Measurements from ENCODE around the gene PPCDC. TPM values are rescaled to one million over a fixed set of nuclear protein-coding genes. Genes with fewer than 3 reads are reported as not detected.

The PPCDC gene
- 5.5 TPM for total RNA-seq (ENCODE audit: insufficient read depth, low replicate concordance)

- DNase-seq (ENCODE audit: low spot score), result peak; percentile 99
Observed at GRCh38 chr15:75023181-75023871, at the start of gene PPCDC. Gene PPCDC, plus strand, starts transcription at chr15:75023590. Its CDS starts 4,729 bp downstream, at chr15:75028319.

DNA sequence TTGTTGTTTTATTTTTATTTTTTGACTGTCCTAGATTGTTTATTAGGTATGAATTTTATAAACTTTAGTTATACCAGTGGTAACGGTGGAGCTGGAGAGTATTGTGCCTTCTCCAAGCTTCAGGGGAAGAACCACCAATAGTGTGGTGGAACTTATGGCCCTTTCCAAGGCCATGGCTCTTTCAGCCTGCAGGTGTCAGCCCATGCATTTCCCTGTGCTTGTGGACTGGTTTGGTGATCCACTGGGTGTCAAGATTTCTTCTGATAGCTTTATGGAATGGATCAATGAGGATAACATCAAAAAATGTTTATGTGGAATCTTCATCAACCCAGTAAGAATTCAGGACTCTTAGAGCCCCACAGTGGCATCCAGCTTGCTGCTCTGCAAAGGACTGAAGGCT is 47.2 kb upstream of the PPCDC start:
- no peak for DNase-seq (ENCODE audit: low spot score)

- no peak for DNase-seq (ENCODE audit: low spot score)
Observed at GRCh38 chr15:74977599-74977998, 45.8 kb upstream of the PPCDC start.

DNA sequence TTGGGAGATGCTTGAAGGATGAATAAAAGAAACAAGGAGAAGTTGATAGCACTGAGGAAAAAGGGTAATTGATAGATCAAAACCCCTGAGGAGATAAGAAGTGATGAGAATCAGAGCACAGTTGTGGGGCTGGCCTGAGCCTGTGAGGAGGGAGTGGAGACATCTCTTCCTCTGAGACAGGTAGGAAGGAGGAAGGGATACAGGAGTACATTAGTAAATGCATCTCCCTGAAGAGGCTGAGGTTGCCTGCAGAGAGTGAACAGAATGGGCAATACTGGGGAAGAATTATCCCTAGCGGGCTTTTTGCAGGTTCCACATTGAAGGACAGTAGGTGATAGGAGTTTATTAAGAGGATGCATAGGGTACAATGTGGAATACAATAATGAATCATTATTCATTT is 45.3 kb upstream of the PPCDC start:
- no peak for DNase-seq (ENCODE audit: low spot score)

- no peak for DNase-seq (ENCODE audit: low spot score)
Observed at GRCh38 chr15:74978503-74978902, 44.9 kb upstream of the PPCDC start.

DNA sequence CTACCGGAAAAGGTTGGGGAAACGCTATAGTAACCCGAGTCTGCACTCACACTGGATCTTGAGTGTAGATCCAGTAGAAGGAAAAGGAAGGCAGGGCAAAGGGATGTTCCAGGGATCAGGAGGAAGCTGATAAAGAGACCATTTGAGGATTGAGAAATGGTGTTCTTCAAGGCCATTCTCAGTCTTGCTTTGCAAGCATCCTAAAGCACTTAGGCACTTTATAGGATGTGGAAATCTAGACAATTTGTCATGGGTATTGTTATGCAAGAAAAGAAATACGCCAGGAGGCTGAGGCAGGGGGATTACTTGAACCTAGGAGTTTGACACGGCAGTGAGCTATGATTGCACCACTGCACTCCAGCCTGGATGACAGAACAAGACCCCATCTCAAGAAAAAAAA is 41.2 kb upstream of the PPCDC start:
- no peak for DNase-seq (ENCODE audit: low spot score)

DNA sequence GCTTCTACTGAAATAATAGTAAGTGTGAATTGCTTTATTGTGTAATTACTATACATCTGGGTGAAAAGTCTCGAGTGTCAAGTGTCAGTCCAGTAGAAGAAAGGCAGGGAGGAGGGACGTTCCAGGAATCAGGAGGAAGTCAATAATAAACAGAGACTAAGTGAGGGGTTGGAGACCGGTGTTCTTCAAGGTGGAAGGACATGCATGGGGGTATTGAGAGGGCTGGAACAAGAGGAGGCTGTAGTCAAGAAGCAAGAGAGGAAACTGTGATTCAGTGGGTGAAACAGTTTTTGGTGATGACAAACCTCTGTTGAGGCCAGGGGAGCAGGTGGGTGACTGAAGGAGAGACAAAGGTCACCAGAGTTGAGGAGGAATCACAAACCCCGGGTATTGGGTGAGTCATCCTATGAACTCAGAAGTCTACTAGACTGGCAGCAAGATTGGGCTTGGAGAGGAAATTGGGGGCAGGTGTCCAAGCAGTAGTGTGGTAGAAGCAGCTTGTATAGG is 39.6 kb upstream of the PPCDC start:
- DNase-seq (ENCODE audit: low spot score), result no peak

GRCh38 chr15:74988007-74988800 is 35.2 kb upstream of the PPCDC start:
- DNase-seq (ENCODE audit: low spot score), result peak; percentile 14

DNA sequence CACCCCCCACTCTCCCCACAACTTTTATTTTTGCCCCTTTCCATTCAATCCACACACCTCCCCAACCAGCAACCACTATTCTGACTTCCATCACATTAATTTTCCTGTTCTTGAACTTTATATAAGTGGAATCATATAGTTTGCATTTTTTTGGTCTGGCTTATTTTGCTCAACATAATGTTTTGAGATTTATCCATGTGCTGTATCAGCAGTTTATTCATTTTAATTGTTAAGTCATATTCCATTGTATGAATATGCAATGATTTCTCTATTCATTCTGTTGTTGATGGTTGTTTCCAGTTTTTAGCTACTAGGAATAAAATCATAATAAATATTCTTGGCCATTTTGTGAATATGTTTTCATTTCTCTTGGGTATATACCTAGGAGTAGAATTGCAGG is 33.9 kb upstream of the PPCDC start:
- no peak for DNase-seq (ENCODE audit: low spot score)

- no peak for DNase-seq (ENCODE audit: low spot score)
Observed at GRCh38 chr15:74992619-74993018, 30.8 kb upstream of the PPCDC start.

DNA sequence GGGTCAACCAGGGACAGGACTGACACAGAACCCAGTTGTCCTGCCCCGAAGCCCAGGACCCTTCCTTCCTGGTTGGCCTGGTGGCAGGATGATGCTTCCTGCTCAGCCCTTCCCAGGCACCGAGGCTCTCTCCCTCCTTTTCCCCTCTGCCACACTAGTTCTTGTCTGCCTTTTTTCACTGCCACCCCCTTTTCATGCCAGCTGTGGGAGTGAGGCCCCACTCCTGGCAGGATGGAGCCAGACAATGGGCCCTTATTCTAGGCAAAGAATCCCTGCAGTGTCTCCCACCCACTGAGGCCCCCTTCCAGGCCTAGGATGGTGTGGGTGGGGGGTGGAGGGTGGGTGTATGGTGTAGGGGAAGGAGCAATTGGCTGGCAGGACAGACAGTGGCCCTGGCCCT is 29.2 kb upstream of the PPCDC start:
- no peak for DNase-seq (ENCODE audit: low spot score)

GRCh38 chr15:74994685-74995084 is 28.7 kb upstream of the PPCDC start:
- DNase-seq (ENCODE audit: low spot score), result no peak

DNA sequence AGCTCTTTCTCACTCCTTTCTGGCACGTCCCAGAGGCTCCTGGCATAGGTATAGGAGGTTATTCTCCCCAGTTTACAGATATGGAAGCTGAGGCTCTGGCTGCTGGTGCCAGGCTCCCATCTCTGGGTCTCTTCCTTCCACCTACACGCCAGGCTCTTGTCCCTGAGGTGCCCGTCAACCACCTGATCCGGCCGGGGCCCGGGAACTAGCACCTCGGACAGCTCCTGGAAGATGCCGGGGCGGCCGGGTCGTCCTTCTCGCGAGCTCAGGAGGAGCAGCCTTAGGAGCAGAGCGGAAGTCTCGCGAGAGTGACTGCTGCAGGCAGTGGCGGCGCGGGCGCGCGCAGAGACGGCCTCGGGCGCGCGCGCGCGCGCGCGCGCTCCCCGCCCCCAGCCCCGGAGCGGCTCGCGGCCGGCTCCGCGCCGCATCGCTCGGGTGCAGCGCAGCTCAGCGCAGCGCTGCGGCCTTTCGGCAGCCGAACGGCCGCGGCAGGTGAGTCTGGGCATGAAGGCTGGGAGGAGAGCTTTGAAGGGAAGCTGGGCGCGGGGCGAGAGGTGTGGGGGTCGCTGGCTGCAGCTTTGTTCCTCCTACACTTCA is 28.1 kb upstream of the PPCDC start, which contains the start of gene SCAMP5:
Gene SCAMP5, plus strand, starts transcription at position 382 of the 597 bp plus-strand sequence. CDS start 16,277 bp downstream, outside the sequence.
- peak; percentile 93 for DNase-seq (ENCODE audit: low spot score)

DNA sequence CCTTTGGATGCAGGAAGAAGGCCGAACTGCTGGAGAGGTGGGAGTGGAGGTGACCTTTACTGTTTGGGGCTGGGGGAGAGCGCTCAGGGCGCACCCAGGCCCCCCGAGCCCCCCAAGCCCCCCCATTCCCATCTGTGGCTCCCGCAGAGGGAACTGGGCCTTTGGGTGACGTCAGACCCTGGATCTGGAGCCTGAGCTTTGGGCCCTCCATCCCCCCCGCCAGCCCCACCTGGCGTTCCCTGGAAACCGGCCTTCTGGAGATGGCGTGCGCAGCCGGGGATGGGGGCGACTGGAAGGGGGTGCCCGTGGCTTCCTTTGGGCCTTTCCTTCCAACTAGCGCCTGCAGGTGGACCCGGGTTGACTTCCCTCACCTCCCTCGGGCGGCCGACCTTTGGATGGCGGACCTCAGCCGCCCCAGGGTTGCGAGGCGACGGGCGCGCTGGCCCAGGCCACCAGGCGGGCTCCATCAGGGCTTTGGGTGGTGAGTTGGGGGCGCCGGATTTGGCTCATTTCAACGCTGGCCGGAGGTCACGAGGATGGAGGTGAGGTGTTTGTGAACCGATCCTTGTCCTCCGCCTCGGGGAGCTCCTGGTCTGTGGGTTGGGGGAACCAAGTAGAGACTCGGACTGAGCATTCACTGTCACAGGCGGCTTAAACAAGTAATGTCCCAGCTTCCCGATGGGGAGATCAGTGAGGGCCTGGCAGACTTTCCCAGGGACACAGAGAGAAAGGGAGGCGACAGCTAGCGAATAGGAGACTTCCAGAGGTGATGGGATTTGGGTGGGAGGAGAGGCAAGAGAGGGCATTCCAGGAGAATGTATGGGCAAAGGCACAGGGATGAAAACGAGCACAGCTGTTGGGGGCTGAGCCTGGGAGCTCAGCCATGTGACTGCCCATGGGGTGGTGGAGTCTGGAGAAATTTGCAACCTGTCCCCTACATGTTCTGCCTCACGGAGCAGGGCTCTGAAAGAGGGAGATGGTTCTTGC is 27.3 kb upstream of the PPCDC start:
- no peak for DNase-seq (ENCODE audit: low spot score)

GRCh38 chr15:74997141-74997540 is 26.2 kb upstream of the PPCDC start:
- DNase-seq (ENCODE audit: low spot score), result no peak

DNA sequence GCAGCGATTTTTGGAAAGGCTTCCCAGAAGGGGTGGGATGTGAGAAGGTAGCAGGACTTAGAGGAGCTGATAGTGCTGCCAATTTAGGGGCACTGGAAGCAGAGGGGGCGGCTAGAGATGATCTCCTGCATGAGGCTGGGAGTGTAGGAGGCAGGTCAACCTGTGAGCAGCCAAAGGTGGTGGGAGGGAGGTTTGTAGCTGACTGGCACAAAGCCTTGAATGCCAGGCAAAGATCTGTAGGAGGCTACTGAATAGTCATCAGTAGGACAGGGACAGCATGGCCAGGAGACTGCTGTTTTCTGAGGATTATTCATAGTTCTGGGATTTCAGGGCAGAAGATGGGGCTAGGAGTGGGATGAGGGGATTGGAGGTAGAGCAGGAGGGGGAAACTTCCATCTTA is 25.8 kb upstream of the PPCDC start:
- DNase-seq (ENCODE audit: low spot score), result no peak

- no peak for DNase-seq (ENCODE audit: low spot score)
Observed at GRCh38 chr15:75001310-75001709, 22.1 kb upstream of the PPCDC start.

DNA sequence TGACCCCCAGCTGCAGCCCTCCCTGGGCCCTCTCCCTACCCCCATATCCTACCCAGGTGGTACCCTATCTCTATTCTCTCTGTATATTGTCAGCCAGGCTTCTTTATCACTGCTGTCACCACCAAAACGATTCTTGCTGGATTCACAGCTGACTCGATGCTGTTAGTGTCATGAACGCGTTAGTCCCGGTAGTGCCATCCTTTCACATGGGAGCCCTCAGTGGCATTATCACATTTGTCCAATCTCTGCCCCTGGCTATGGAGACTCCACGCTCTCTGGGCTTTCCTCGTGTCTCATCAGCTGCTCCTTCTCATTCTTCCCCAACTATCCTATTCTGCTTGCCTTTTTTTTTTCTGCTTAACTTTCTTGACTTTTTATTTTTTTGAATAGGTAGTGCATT is 21.0 kb upstream of the PPCDC start:
- no peak for DNase-seq (ENCODE audit: low spot score)

- no peak for DNase-seq (ENCODE audit: low spot score)
Observed at GRCh38 chr15:75007216-75007615, 16.2 kb upstream of the PPCDC start.

- no peak for DNase-seq (ENCODE audit: low spot score)
Observed at GRCh38 chr15:75008221-75008625, 15.2 kb upstream of the PPCDC start.

Measured in umbilical cord (tissue), 2 donors.